ENCODE data around the gene KAT2A.

DNA sequence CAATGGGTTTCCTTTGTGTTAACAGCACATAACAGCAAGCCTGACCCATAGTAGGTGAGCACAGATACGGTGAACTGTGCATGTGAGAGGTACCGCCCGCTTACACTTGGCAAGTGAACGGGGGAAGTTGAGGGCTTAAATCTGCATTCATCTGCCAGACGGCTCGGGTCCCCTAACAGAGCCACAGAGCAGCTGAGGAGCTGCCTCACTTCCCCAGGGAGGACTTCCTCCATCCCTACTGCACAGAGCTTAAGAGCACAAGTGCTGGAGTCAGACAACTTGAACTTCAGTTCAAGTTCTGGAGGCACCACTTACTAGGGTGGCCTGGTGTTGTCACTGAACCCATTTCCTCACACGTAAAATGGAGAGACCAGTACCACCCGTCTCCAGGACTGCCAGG lies 20.2 kb upstream of the KAT2A start:
- TF ChIP-seq ZNF274 (IDR thresholded peaks at IDR 0.05; ENCODE audit: low read depth, low read length) (no peak), SUZ12 (IDR thresholded peaks at IDR 0.05; ENCODE audit: extremely low read depth, insufficient read depth, insufficient read length) (no peak), YY1 (IDR thresholded peaks at IDR 0.05; ENCODE audit: insufficient read depth, insufficient read length) (no peak)
